OCI-M2 (cell line): Measurements from ENCODE around the gene ARHGEF2.

Source experiments
- DNase-seq: peaks from one replicate; lab custom pipeline; 2025; ENCODE audit not compliant: unreplicated experiment; lab: John Stamatoyannopoulos, UW

The ARHGEF2 gene

GRCh38 chr1:155912056-155912536 is 66.3 kb downstream of the ARHGEF2 start:
- DNase-seq: no peak

GRCh38 chr1:155911156-155912055 is 66.9 kb downstream of the ARHGEF2 start, which contains the start of gene RIT1:
RIT1 (minus strand) TSS chr1:155911349; CDS start chr1:155910761, 588 bp downstream.
- DNase-seq: peak; percentile 63

GRCh38 chr1:155910621-155911121 is 67.7 kb downstream of the ARHGEF2 start:
- DNase-seq: no peak

GRCh38 chr1:155909894-155910293 is 68.5 kb downstream of the ARHGEF2 start:
- no peak for DNase-seq

GRCh38 chr1:155904261-155904660 is 74.1 kb downstream of the ARHGEF2 start:
- no peak for DNase-seq

- DNase-seq: no peak
These were observed 78.2 kb downstream of the ARHGEF2 start for GRCh38 chr1:155900161-155900560.

- DNase-seq: no peak
These were observed 78.7 kb downstream of the ARHGEF2 start for GRCh38 chr1:155899683-155900082.

- no peak for DNase-seq
These were observed 79.5 kb downstream of the ARHGEF2 start for GRCh38 chr1:155898888-155899287.

- no peak for DNase-seq
These were observed 80.6 kb downstream of the ARHGEF2 start for GRCh38 chr1:155897746-155898145.
